Measurements from ENCODE around the gene STK10. TPM values are rescaled to one million over a fixed set of nuclear protein-coding genes. Genes with fewer than 3 reads are reported as not detected.
A peak's percentile ranks its signal among the peaks of the same experiment; 100 is the strongest.

The STK10 gene
- total and polyA plus RNA-seq, 2 donors (not counting 1 experiment from before 2014, with no cell fraction given), result 97.9 to 253 TPM

GRCh38 chr5:172006321-172007174 is 181.5 kb downstream of the STK10 start, which contains the start of gene FBXW11:
FBXW11 (minus strand) TSS chr5:172006638; CDS start chr5:172006502, 136 bp downstream.
- intact Hi-C loops (cut with micrococcal nuclease), result loop anchor here (1.0 to 10.0 kb wide), 6 partner anchors 105 to 1138 kb away; partner anchors contain the start of genes BNIP1, CREBRF, DUSP1 and NPM1
- peaks cover 49% of the 10 kb centered on the region for H3K4me1 Mint-ChIP-seq
- peak within 1 kb of the TSS; percentile 93 for H3K27ac Mint-ChIP-seq
- Histone ChIP-seq H3K27ac (ENCODE audit: low read length in 2 of 2) (peak within 1 kb of the TSS; percentile 96 to 97), H3K4me1 (ENCODE audit: control insufficient read depth in 2 of 2, insufficient read depth in 2 of 2, low read length in 2 of 2) (peaks cover 44 to 47% of the 10 kb centered on the region in 2 donors), H3K27me3 (replicated peaks in 1 of 4; ENCODE audit: control extremely low read depth in 1 of 4, control insufficient read depth in 3 of 4, insufficient read depth in 4 of 4, low read length in 3 of 4) (no peaks in the 10 kb centered on the region), H3K4me2 (replicated peaks; ENCODE audit: low read depth, low read length, poor library complexity, severe bottlenecking) (peak within 1 kb of the TSS; percentile 81), H3K4me3 (ENCODE audit: control extremely low read depth in 1 of 5, extremely low read depth in 1 of 5, insufficient read depth in 1 of 5, low read depth in 2 of 5, low read length in 4 of 5) (peak within 1 kb of the TSS; percentile 77 to 94 (median 90)), H3K9ac (ENCODE audit: low read length) (peak within 1 kb of the TSS; percentile 89), H3K9me3 (ENCODE audit: control extremely low read depth in 1 of 3, control insufficient read depth in 2 of 3, insufficient read depth in 1 of 3, low read length in 2 of 3) (no peaks in the 10 kb centered on the region), H4K20me1 (ENCODE audit: control insufficient read depth, insufficient read depth, low read length, poor library complexity, severe bottlenecking) (peaks cover 18% of the 10 kb centered on the region), H3K36me3 (replicated peaks in 1 of 2; ENCODE audit: control extremely low read depth in 1 of 2, control insufficient read depth in 1 of 2, extremely low read depth in 1 of 2, insufficient read depth in 2 of 2, low read length in 1 of 2) (peaks cover 2 to 4% of the 10 kb centered on the region in 2 experiments), H2AFZ (ENCODE audit: insufficient read depth, low read depth, low read length, poor library complexity, severe bottlenecking) (peak within 1 kb of the TSS; percentile 92), H3K79me2 (ENCODE audit: control insufficient read depth, insufficient read depth, low read length) (peaks cover 64% of the 10 kb centered on the region)
- DNase-seq (peak; percentile 97), ATAC-seq (ENCODE audit: low read depth) (peak; percentile 85)
- H3K27me3 Mint-ChIP-seq, result no peaks in the 10 kb centered on the region
- H3K9me3 Mint-ChIP-seq (ENCODE audit: insufficient read depth), result no peaks in the 10 kb centered on the region
- POLR2A ChIA-PET, result interaction anchor here (0.6 to 1.5 kb wide), 14 partner anchors 10 to 953 kb away, joined by 3 to 7 read pairs (median 3); partner anchors contain the start of genes NPM1, RPL26L1 and STK10
- TF ChIP-seq, protein P1, sequence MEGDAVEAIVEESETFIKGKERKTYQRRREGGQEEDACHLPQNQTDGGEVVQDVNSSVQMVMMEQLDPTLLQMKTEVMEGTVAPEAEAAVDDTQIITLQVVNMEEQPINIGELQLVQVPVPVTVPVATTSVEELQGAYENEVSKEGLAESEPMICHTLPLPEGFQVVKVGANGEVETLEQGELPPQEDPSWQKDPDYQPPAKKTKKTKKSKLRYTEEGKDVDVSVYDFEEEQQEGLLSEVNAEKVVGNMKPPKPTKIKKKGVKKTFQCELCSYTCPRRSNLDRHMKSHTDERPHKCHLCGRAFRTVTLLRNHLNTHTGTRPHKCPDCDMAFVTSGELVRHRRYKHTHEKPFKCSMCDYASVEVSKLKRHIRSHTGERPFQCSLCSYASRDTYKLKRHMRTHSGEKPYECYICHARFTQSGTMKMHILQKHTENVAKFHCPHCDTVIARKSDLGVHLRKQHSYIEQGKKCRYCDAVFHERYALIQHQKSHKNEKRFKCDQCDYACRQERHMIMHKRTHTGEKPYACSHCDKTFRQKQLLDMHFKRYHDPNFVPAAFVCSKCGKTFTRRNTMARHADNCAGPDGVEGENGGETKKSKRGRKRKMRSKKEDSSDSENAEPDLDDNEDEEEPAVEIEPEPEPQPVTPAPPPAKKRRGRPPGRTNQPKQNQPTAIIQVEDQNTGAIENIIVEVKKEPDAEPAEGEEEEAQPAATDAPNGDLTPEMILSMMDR (IDR thresholded peaks at IDR 0.05), result no peak
- no peak for TF ChIP-seq EZH2 (IDR thresholded peaks at IDR 0.05; ENCODE audit: borderline replicate concordance, insufficient read depth, low read depth, low read length, poor library complexity, severe bottlenecking)
- under 1% methylated on average over 81 of the region's 81 CpGs for WGBS (ENCODE audit: insufficient coverage)
- H3K4me3 Mint-ChIP-seq, result peak within 1 kb of the TSS; percentile 92
- CTCF ChIA-PET, result interaction anchor here (0.7 to 11.5 kb wide), 16 partner anchors 10 to 182 kb away, joined by 3 to 130 read pairs (median 4); partner anchors contain the start of gene STK10
